K562 (cell line): ENCODE data around the gene TMTC3.

Source experiments
- ETS2 ChIP-seq: IDR thresholded peaks from 2 replicates; pipeline ENCODE4 v1.6.1; 2016; ENCODE audit warnings: borderline replicate concordance, missing genetic modification characterization, mild to moderate bottlenecking, moderate library complexity, missing compliant biosample characterization; ENCODE audit not compliant: poor library complexity, severe bottlenecking
- POLR2A ChIP-seq: fragments of 450-650 bp; conservative IDR thresholded peaks from 2 replicates; pipeline ENCODE4 v1.6.1; 2016
- POLR2AphosphoS5 ChIP-seq: IDR thresholded peaks from 2 replicates; pipeline ENCODE4 v1.6.1; 2011; ENCODE audit warnings: mild to moderate bottlenecking, low read depth, low read length, moderate library complexity; ENCODE audit not compliant: control insufficient read depth, insufficient read depth
- POLR3A ChIP-seq: IDR thresholded peaks from 2 replicates; pipeline ENCODE4 v1.6.1; 2011; ENCODE audit warnings: borderline replicate concordance, mild to moderate bottlenecking, moderate library complexity; ENCODE audit not compliant: insufficient read length, insufficient read depth; ENCODE audit errors: extremely low read depth
- RBBP5 ChIP-seq: fragments of 200-600 bp; sonication (generic); IDR thresholded peaks from 2 replicates; pipeline ENCODE4 v1.6.1; 2012; ENCODE audit warnings: borderline replicate concordance, mild to moderate bottlenecking, low read length, control low read depth, inconsistent platforms; ENCODE audit not compliant: insufficient read depth, poor library complexity, severe bottlenecking
- RCOR1 ChIP-seq, 2 experiments: IDR thresholded peaks; 2 replicates each; pipeline ENCODE4 v1.6.1; 2012; ENCODE audit warnings: low read depth in 2 of 2, low read length in 2 of 2, borderline replicate concordance in 1 of 2, improper control_type of control experiment in 1 of 2
- STAG1 ChIP-seq: sonication (generic); formaldehyde crosslinking; IDR thresholded peaks from 2 replicates; pipeline ENCODE4 v1.5.0; 2020; ENCODE audit warnings: missing genetic modification reagents, borderline replicate concordance
- THAP7 ChIP-seq: fragments of 250-450 bp; sonication (Bioruptor Pico); IDR thresholded peaks from 2 replicates; pipeline ENCODE4 v1.5.0; 2021
- ZNF24 ChIP-seq: fragments of 450-650 bp; IDR thresholded peaks from 2 replicates; pipeline ENCODE4 v1.6.1; 2016
- ZNF324 ChIP-seq: fragments of 250-450 bp; sonication (Bioruptor Pico); IDR thresholded peaks from 2 replicates; pipeline ENCODE4 v1.4.0; 2020; ENCODE audit warnings: mild to moderate bottlenecking
- ZNF780A ChIP-seq: fragments of 250-450 bp; sonication (Bioruptor Pico); IDR thresholded peaks from 2 replicates; pipeline ENCODE4 v1.5.0; 2021; ENCODE audit warnings: mild to moderate bottlenecking

GRCh38 chr12:88122666-88123065, 19.4 kb upstream of the TMTC3 start:
- TF ChIP-seq ZNF324 (CRISPR knock-in tag), result no peak
- no peak for TF ChIP-seq POLR2AphosphoS5
- no peak for TF ChIP-seq THAP7 (CRISPR knock-in tag)
- no peak for TF ChIP-seq POLR3A
- TF ChIP-seq POLR2A, result no peak
- no peak for TF ChIP-seq ZNF24
- TF ChIP-seq RCOR1 (IDR thresholded peaks at IDR 0.05; ENCODE audit: borderline replicate concordance in 1 of 2, low read depth in 2 of 2, low read length in 2 of 2), result no peak
- TF ChIP-seq ETS2 (tag), result no peak
- TF ChIP-seq RBBP5, result no peak
- no peak for TF ChIP-seq ZNF780A (CRISPR knock-in tag)
- TF ChIP-seq STAG1, result no peak
